Measurements from ENCODE around the gene ZNF324B.

DNA sequence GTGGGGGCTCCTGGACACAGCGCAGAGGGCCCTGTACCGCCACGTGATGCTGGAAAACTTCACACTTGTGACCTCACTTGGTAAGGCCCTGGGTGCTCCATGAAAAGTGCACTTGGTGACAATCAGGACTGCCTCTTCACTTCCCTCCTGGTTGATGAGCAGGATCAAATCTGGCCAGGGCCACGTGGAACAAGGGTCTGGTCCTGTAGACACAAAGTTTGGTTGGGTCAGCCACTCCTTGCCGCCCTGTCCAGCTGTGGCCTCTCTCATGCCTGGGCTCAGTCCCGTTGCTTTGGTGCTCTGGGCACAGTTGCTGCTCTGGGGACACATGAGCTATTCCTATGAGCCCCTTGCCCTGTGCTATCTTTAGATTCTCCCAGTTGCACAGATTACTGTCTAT, 2.3 kb downstream of the ZNF324B start:
- TF ChIP-seq, protein P1, sequence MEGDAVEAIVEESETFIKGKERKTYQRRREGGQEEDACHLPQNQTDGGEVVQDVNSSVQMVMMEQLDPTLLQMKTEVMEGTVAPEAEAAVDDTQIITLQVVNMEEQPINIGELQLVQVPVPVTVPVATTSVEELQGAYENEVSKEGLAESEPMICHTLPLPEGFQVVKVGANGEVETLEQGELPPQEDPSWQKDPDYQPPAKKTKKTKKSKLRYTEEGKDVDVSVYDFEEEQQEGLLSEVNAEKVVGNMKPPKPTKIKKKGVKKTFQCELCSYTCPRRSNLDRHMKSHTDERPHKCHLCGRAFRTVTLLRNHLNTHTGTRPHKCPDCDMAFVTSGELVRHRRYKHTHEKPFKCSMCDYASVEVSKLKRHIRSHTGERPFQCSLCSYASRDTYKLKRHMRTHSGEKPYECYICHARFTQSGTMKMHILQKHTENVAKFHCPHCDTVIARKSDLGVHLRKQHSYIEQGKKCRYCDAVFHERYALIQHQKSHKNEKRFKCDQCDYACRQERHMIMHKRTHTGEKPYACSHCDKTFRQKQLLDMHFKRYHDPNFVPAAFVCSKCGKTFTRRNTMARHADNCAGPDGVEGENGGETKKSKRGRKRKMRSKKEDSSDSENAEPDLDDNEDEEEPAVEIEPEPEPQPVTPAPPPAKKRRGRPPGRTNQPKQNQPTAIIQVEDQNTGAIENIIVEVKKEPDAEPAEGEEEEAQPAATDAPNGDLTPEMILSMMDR (IDR thresholded peaks at IDR 0.05 in 4 of 5, conservative IDR thresholded peaks at IDR 0.05 in 1 of 5) = no peak
- TF ChIP-seq POLR2A (IDR thresholded peaks at IDR 0.05) = no peak

Data from gastrocnemius medialis (tissue), 4 donors.